ENCODE data around the gene LOC128125822.

LOC128125822 gene

DNA sequence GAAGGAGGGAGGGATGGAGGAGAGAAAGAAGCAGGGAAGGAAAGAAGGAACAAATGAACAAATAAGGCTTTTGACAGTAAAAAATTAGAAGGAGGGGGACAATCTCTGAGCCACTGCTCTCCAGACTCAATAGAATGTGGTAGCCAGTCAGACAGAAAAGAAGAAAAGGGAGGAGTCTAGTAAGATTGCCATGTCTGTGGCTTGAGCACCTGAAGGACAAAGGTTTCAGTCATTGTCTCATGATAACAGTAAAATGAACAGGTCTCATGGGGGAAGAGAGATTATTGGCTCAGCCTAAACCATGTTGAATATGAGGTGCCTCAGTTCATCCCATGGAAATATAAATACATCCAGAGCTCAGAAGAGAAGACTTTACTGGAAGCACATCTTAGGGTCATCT, 14.0 kb upstream of the LOC128125822 start:
- FAIRE-seq = no peak

DNA sequence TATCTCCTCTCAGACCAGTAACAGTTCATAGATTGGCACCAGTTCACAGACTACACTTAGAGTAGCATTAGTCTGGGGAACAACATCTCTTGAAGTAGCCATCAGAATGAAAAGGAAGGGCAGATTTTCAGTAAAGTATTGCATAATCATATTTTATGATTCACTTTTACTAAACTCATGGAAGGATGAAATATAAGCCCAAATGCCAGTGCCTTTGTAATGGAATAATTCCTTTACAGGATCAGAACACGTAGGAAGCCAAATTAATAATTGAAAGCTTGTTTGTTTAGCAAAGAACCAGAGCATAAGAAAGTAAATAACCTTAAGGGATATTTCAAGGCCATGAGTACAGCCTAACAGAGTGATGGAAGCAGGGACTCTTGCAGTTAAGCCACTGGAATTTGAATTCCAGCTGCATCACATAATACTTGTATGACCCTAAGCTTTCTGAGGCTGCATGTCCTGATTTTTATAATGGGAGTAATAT, 11.4 kb upstream of the LOC128125822 start:
- no peak for FAIRE-seq

DNA sequence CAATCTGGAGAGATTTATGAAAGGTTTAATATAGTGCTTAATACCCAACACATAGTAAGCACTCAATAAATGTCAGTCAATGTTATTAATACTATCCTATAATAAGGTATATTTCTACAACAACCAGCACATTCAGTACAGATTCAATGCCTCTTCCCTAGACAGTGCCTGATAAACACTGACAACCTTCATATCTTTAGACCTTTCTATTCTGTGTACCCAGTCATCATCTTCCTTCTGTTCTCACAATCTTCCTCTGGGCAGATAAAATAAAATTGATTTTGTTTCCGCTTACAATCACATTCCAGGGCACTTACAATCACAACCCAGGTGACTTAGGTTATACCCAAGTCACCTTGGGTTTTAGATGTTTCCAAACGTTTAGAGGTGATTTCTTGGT, 11.0 kb upstream of the LOC128125822 start:
- no peak for FAIRE-seq

GRCh38 chr6:63563235-63563634, 9.0 kb upstream of the LOC128125822 start:
- FAIRE-seq = no peak

GRCh38 chr6:63565058-63565726, 7.1 kb upstream of the LOC128125822 start:
- FAIRE-seq = no peak

DNA sequence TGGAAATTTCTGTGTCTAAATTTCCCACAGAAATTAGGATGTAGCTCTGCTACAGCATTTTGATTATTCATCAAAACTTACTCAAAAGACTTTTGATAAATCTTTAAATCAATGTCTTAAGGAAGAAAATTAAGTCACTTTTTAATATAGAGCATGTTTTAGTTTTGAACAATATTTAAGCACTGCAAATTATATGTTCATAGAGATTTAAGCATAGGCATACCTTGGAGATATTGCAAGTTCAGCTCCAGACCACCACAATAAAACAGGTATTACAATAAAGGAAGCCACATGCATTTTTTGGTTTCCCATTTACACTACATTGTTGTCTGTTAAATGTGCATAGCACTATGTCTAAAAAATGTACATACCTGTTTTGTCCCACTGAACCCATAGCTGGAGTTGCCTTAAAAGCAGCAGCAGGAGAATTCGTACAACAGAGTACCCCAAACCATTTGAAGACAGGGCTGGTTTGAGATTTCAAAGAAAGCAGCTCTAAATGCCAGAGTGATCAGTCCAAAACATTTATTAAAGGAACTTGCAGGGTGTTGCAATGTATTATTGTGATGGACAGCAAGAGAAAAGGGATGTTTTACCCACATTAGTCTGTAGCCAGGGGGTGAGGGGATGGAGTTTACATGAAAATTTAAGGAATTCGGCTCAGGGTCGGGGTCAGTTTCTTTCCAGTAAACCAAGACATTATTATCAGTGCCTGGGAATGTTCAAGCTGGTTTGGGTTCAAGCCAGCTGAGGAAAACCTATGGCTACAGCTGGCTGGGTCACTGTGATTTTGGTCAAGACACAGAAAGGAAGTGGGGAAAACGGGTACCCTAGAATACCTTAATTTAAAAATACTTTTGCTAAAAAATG, 6.3 kb upstream of the LOC128125822 start:
- no peak for FAIRE-seq

- no peak for FAIRE-seq
Observed at GRCh38 chr6:63567966-63568365, 4.3 kb upstream of the LOC128125822 start.

DNA sequence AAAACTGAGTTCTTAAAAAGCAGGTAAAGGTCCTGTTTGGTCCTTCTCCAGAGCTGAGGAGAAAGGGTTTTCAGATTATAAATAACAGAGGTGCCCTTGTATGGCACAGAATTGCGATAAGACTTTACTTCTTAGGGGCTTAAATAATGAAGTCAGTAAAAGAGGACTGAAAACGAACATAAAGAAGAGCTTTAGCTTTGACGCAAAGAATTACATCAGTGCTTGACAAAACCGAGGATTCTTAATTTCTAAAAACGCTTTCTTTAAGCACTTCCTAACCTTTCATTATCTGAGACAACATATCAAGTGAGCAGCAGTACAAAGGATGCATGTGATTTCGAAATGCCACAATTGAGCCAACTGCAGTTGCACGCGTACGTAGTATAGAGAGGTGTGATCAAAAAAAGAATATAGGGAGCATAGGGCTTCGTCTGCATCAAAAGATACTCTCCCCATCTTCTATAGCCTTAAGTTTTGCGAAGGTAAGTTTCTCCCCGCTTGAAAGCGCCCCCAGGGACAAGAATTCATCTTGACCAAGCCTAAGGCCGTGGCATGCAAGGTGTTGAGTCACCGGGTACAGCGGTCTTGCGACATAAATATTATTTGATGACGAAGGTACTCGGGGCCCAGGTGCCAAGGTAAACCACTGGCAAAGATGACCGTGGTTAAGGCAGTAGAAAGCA, 778 bp upstream of the LOC128125822 start:
- no peak for FAIRE-seq

- no peak for FAIRE-seq
Observed at GRCh38 chr6:63572747-63573075, 431 bp downstream of the LOC128125822 start.

GRCh38 chr6:63573076-63573898, 1.0 kb downstream of the LOC128125822 start:
- no peak for FAIRE-seq

GRCh38 chr6:63573899-63574553, 1.7 kb downstream of the LOC128125822 start:
- no peak for FAIRE-seq

- no peak for FAIRE-seq
Observed at GRCh38 chr6:63574554-63574900, 2.2 kb downstream of the LOC128125822 start.

- no peak for FAIRE-seq
Observed at GRCh38 chr6:63576147-63576772, 4.0 kb downstream of the LOC128125822 start.

- no peak for FAIRE-seq
Observed at GRCh38 chr6:63576985-63577712, 4.9 kb downstream of the LOC128125822 start.

DNA sequence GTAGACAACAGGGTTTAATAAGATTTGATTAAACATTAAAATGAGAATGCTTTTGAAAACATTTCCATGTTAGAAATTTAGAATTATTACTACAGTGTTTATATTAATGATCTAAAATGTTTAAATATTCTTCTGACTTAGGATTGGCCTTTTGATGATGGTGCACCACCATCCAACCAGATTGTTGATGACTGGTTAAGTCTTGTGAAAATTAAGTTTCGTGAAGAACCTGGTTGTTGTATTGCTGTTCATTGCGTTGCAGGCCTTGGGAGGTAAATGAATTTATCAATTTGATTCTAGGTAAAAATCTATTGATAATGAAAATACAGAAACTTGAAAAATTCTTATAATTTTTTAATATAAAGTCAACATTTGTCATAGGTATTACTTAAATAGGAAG, 6.5 kb downstream of the LOC128125822 start:
- no peak for FAIRE-seq

- FAIRE-seq = no peak
Observed at GRCh38 chr6:63579937-63580703, 7.8 kb downstream of the LOC128125822 start.

DNA sequence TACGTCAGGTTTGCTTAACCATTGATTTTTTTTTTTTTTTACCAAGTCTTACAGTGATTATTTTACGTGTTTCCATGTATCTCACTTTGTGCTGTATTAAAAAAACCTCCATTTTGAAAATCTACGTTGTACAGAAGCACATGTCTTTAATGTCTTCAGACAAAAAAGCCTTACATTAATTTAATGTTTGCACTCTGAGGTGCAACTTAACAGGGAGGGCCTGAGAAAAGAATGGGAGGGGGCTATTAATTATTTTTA, 8.4 kb downstream of the LOC128125822 start:
- no peak for FAIRE-seq

DNA sequence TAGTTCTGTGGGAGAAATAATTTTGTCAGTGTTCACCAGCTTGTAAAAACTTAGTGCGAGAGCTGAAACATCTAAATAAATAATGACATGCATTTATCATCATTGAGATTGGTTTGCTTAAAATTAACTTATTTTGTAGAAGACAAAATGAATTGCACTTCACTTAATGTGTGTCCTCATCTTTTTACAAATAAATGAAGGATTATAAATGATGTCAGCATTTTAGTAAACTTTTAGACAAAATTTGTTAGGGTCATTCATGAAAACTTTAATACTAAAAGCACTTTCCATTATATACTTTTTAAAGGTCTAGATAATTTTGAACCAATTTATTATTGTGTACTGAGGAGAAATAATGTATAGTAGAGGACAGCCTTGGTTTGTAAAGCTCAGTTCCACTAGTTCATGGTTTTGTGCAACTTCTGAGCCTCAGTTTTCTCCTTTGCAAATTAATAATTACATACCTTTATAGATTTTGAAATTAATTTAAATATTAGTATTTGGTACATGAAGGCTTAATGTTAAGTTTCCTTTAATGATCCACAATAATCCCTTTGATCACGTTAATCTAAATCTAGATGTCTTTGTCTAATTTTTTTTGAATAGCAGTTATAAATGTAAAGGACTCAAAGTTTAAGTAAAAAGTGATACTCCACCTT, 9.2 kb downstream of the LOC128125822 start:
- FAIRE-seq = peak; percentile 33

GRCh38 chr6:63582579-63583231, 10.4 kb downstream of the LOC128125822 start:
- FAIRE-seq = no peak
